ENCODE results near the gene USP37.

USP37 gene

DNA sequence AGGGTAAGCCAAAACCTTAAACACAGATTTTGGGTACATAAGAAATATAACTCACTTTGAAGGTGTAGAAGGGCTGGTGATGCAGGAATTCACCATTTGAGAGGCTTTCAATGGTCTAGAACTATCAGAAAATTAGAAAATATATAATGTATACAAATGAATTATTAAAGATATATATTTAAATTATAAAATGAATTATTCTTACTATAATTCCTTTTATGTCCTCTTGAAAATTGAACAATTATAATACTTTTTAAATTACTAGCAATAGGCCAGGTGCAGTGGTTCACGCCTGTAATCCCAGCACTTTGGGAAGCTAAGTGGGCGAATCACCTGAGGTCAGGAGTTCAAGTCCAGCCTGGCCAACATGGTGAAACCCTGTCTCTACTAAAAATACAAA is 88.6 kb downstream of the USP37 start:
- Histone ChIP-seq H3K27me3 (ENCODE audit: control insufficient read depth in 5 of 5, insufficient read depth in 4 of 5, low read length in 5 of 5) (no peaks in the 10 kb centered on the region), H3K4me3 (ENCODE audit: low read depth in 1 of 5, low read length in 5 of 5) (no peak overlapping the region), H3K27ac (ENCODE audit: low read depth, low read length) (no peak overlapping the region), H3K36me3 (ENCODE audit: control insufficient read depth in 5 of 5, insufficient read depth in 5 of 5, low read length in 5 of 5) (peaks cover 12 to 29% (median 18%) of the 10 kb centered on the region in 5 donors), H3K9me3 (ENCODE audit: control insufficient read depth in 5 of 5, low read length in 5 of 5) (no peaks in the 10 kb centered on the region), H3K4me1 (ENCODE audit: control insufficient read depth in 5 of 5, insufficient read depth in 5 of 5, low read length in 5 of 5) (peaks cover 0 to 9% (median 7%) of the 10 kb centered on the region in 5 donors), H3K9ac (ENCODE audit: low read length in 5 of 5) (no peak overlapping the region)

- no peak overlapping the region for H3K27ac ChIP-seq (ENCODE audit: low read depth, low read length)
- H3K4me1 ChIP-seq (ENCODE audit: control insufficient read depth in 5 of 5, insufficient read depth in 5 of 5, low read length in 5 of 5): peaks cover 0 to 9% (median 7%) of the 10 kb centered on the region in 5 donors
- no peaks in the 10 kb centered on the region for H3K27me3 ChIP-seq (ENCODE audit: control insufficient read depth in 5 of 5, insufficient read depth in 4 of 5, low read length in 5 of 5)
- peaks cover 23 to 35% (median 24%) of the 10 kb centered on the region in 5 donors for H3K36me3 ChIP-seq (ENCODE audit: control insufficient read depth in 5 of 5, insufficient read depth in 5 of 5, low read length in 5 of 5)
- no peak overlapping the region for H3K9ac ChIP-seq (ENCODE audit: low read length in 5 of 5)
- no peaks in the 10 kb centered on the region for H3K9me3 ChIP-seq (ENCODE audit: control insufficient read depth in 5 of 5, low read length in 5 of 5)
- no peak overlapping the region for H3K4me3 ChIP-seq (ENCODE audit: low read depth in 1 of 5, low read length in 5 of 5)
Observed at GRCh38 chr2:218478544-218478943, 89.6 kb downstream of the USP37 start.

DNA sequence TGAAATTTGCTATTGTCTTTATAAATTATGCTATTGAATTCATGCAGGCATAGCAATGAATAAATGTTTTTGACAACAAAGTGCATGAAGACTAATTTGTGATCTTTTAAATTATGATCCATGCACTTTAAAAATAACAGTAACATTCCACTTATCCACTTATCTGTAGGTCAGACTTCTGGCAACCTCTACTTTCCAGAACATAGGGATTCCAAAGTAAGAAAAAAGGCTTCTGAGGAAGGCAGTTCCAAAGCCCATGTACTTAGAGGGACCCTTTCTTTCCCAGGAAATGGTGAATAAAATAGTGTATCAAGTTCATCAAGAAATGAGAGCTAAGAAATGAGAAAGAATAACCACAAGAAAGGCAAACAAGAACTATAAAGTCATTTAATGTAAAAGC is 90.9 kb downstream of the USP37 start:
- Histone ChIP-seq H3K27me3 (ENCODE audit: control insufficient read depth in 5 of 5, insufficient read depth in 4 of 5, low read length in 5 of 5) (no peaks in the 10 kb centered on the region), H3K9me3 (ENCODE audit: control insufficient read depth in 5 of 5, low read length in 5 of 5) (no peaks in the 10 kb centered on the region), H3K4me1 (ENCODE audit: control insufficient read depth in 5 of 5, insufficient read depth in 5 of 5, low read length in 5 of 5) (peaks cover 0 to 16% (median 7%) of the 10 kb centered on the region in 5 donors), H3K9ac (ENCODE audit: low read length in 5 of 5) (no peak overlapping the region), H3K36me3 (ENCODE audit: control insufficient read depth in 5 of 5, insufficient read depth in 5 of 5, low read length in 5 of 5) (peaks cover 23 to 35% (median 28%) of the 10 kb centered on the region in 5 donors), H3K4me3 (ENCODE audit: low read depth in 1 of 5, low read length in 5 of 5) (no peak overlapping the region), H3K27ac (ENCODE audit: low read depth, low read length) (no peak overlapping the region)

GRCh38 chr2:218476676-218477075 is 91.5 kb downstream of the USP37 start:
- Histone ChIP-seq H3K4me1 (ENCODE audit: control insufficient read depth in 5 of 5, insufficient read depth in 5 of 5, low read length in 5 of 5) (peaks cover 0 to 18% (median 7%) of the 10 kb centered on the region in 5 donors), H3K9ac (ENCODE audit: low read length in 5 of 5) (peak overlapping the region in 3 of 5 donors; percentile 25 to 35 (median 35)), H3K4me3 (ENCODE audit: low read depth in 1 of 5, low read length in 5 of 5) (no peak overlapping the region), H3K36me3 (ENCODE audit: control insufficient read depth in 5 of 5, insufficient read depth in 5 of 5, low read length in 5 of 5) (peaks cover 19 to 33% (median 25%) of the 10 kb centered on the region in 5 donors), H3K9me3 (ENCODE audit: control insufficient read depth in 5 of 5, low read length in 5 of 5) (no peaks in the 10 kb centered on the region), H3K27ac (ENCODE audit: low read depth, low read length) (no peak overlapping the region), H3K27me3 (ENCODE audit: control insufficient read depth in 5 of 5, insufficient read depth in 4 of 5, low read length in 5 of 5) (no peaks in the 10 kb centered on the region)

- Histone ChIP-seq H3K9ac (ENCODE audit: low read length in 5 of 5) (no peak overlapping the region), H3K4me3 (ENCODE audit: low read depth in 1 of 5, low read length in 5 of 5) (no peak overlapping the region), H3K36me3 (ENCODE audit: control insufficient read depth in 5 of 5, insufficient read depth in 5 of 5, low read length in 5 of 5) (peaks cover 12 to 22% (median 18%) of the 10 kb centered on the region in 5 donors), H3K27ac (ENCODE audit: low read depth, low read length) (no peak overlapping the region), H3K27me3 (ENCODE audit: control insufficient read depth in 5 of 5, insufficient read depth in 4 of 5, low read length in 5 of 5) (no peaks in the 10 kb centered on the region), H3K4me1 (ENCODE audit: control insufficient read depth in 5 of 5, insufficient read depth in 5 of 5, low read length in 5 of 5) (peaks cover 0 to 21% (median 7%) of the 10 kb centered on the region in 5 donors), H3K9me3 (ENCODE audit: control insufficient read depth in 5 of 5, low read length in 5 of 5) (no peaks in the 10 kb centered on the region)
Observed at GRCh38 chr2:218474527-218474926, 93.6 kb downstream of the USP37 start.

GRCh38 chr2:218472988-218473387 is 95.2 kb downstream of the USP37 start:
- Histone ChIP-seq H3K4me3 (ENCODE audit: low read depth in 1 of 5, low read length in 5 of 5) (no peak overlapping the region), H3K27me3 (ENCODE audit: control insufficient read depth in 5 of 5, insufficient read depth in 4 of 5, low read length in 5 of 5) (no peaks in the 10 kb centered on the region), H3K36me3 (ENCODE audit: control insufficient read depth in 5 of 5, insufficient read depth in 5 of 5, low read length in 5 of 5) (peaks cover 12 to 19% (median 15%) of the 10 kb centered on the region in 5 donors), H3K27ac (ENCODE audit: low read depth, low read length) (no peak overlapping the region), H3K9me3 (ENCODE audit: control insufficient read depth in 5 of 5, low read length in 5 of 5) (no peaks in the 10 kb centered on the region), H3K4me1 (ENCODE audit: control insufficient read depth in 5 of 5, insufficient read depth in 5 of 5, low read length in 5 of 5) (peaks cover 0 to 21% (median 7%) of the 10 kb centered on the region in 5 donors), H3K9ac (ENCODE audit: low read length in 5 of 5) (no peak overlapping the region)

DNA sequence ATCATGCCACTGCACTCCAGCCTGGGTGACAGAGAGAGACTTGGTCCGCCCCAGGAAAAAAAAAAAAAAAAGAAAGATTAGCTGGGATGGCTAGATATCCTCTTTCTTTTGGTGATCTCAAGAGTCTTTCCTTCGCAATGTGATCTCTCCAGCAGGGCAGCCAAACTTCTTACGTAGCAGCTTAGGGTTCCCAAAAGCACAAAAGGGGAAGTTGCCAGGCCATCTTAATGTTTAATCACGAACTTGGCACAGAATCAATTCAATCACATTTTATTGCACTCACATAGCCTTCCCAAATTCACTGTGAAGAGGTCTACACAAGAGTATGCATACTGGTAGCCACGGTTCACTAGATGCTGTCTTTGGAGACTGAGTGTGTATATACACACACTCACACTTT is 96.2 kb downstream of the USP37 start:
- no peak overlapping the region for H3K27ac ChIP-seq (ENCODE audit: low read depth, low read length)
- H3K27me3 ChIP-seq (ENCODE audit: control insufficient read depth in 5 of 5, insufficient read depth in 4 of 5, low read length in 5 of 5): no peaks in the 10 kb centered on the region
- no peaks in the 10 kb centered on the region for H3K9me3 ChIP-seq (ENCODE audit: control insufficient read depth in 5 of 5, low read length in 5 of 5)
- H3K36me3 ChIP-seq (ENCODE audit: control insufficient read depth in 5 of 5, insufficient read depth in 5 of 5, low read length in 5 of 5): peaks cover 12 to 19% (median 15%) of the 10 kb centered on the region in 5 donors
- no peak overlapping the region for H3K4me3 ChIP-seq (ENCODE audit: low read depth in 1 of 5, low read length in 5 of 5)
- no peak overlapping the region for H3K9ac ChIP-seq (ENCODE audit: low read length in 5 of 5)
- H3K4me1 ChIP-seq (ENCODE audit: control insufficient read depth in 5 of 5, insufficient read depth in 5 of 5, low read length in 5 of 5): peaks cover 0 to 19% (median 5%) of the 10 kb centered on the region in 5 donors

DNA sequence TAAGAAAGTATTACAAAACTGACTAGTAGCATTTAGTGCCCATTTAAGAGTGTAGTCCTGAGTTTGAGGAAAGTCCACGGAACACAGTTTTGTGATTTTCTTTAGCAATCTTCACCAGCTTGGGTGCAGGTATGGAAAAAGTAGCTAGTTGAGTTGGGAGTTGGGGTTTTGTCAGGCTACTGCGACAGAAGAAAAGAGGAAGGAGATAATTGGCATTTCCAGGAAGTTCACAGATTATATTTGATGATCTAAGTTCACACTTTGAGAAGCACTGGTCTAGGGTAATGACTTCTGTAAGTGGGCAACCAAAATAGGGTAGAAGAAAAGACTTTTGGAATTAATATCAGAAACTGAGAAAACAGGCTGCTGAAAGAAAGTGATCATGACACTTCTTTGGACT is 97.1 kb downstream of the USP37 start:
- H3K9ac ChIP-seq (ENCODE audit: low read length in 5 of 5): no peak overlapping the region
- H3K27me3 ChIP-seq (ENCODE audit: control insufficient read depth in 5 of 5, insufficient read depth in 4 of 5, low read length in 5 of 5): no peaks in the 10 kb centered on the region
- H3K27ac ChIP-seq (ENCODE audit: low read depth, low read length): no peak overlapping the region
- H3K36me3 ChIP-seq (ENCODE audit: control insufficient read depth in 5 of 5, insufficient read depth in 5 of 5, low read length in 5 of 5): peaks cover 12 to 18% (median 15%) of the 10 kb centered on the region in 5 donors
- peaks cover 0 to 12% (median 0%) of the 10 kb centered on the region in 5 donors for H3K4me1 ChIP-seq (ENCODE audit: control insufficient read depth in 5 of 5, insufficient read depth in 5 of 5, low read length in 5 of 5)
- no peaks in the 10 kb centered on the region for H3K9me3 ChIP-seq (ENCODE audit: control insufficient read depth in 5 of 5, low read length in 5 of 5)
- H3K4me3 ChIP-seq (ENCODE audit: low read depth in 1 of 5, low read length in 5 of 5): no peak overlapping the region

GRCh38 chr2:218470448-218470847 is 97.7 kb downstream of the USP37 start:
- Histone ChIP-seq H3K36me3 (ENCODE audit: control insufficient read depth in 5 of 5, insufficient read depth in 5 of 5, low read length in 5 of 5) (peaks cover 12 to 18% (median 15%) of the 10 kb centered on the region in 5 donors), H3K4me1 (ENCODE audit: control insufficient read depth in 5 of 5, insufficient read depth in 5 of 5, low read length in 5 of 5) (peaks cover 0 to 12% (median 0%) of the 10 kb centered on the region in 5 donors), H3K4me3 (ENCODE audit: low read depth in 1 of 5, low read length in 5 of 5) (no peak overlapping the region), H3K27ac (ENCODE audit: low read depth, low read length) (no peak overlapping the region), H3K9ac (ENCODE audit: low read length in 5 of 5) (no peak overlapping the region), H3K9me3 (ENCODE audit: control insufficient read depth in 5 of 5, low read length in 5 of 5) (no peaks in the 10 kb centered on the region), H3K27me3 (ENCODE audit: control insufficient read depth in 5 of 5, insufficient read depth in 4 of 5, low read length in 5 of 5) (no peaks in the 10 kb centered on the region)

GRCh38 chr2:218465987-218466633 is 102.0 kb downstream of the USP37 start:
- peaks cover 3 to 19% (median 7%) of the 10 kb centered on the region in 5 donors for H3K36me3 ChIP-seq (ENCODE audit: control insufficient read depth in 5 of 5, insufficient read depth in 5 of 5, low read length in 5 of 5)
- H3K4me1 ChIP-seq (ENCODE audit: control insufficient read depth in 5 of 5, insufficient read depth in 5 of 5, low read length in 5 of 5): no peaks in the 10 kb centered on the region
- H3K9ac ChIP-seq (ENCODE audit: low read length in 5 of 5): no peak overlapping the region
- no peak overlapping the region for H3K4me3 ChIP-seq (ENCODE audit: low read depth in 1 of 5, low read length in 5 of 5)
- H3K9me3 ChIP-seq (ENCODE audit: control insufficient read depth in 5 of 5, low read length in 5 of 5): no peaks in the 10 kb centered on the region
- H3K27me3 ChIP-seq (ENCODE audit: control insufficient read depth in 5 of 5, insufficient read depth in 4 of 5, low read length in 5 of 5): no peaks in the 10 kb centered on the region
- H3K27ac ChIP-seq (ENCODE audit: low read depth, low read length): no peak overlapping the region

Data from subcutaneous abdominal adipose tissue (tissue), 5 donors.